HTR-8/SVneo (cell line): Measurements from ENCODE around the gene COL6A6.

ENCODE experiments used
- DNase-seq: peaks from one replicate; pipeline ENCODE4 v3.0.0; 2011; ENCODE audit warnings: low spot score, mixed read lengths; ENCODE audit not compliant: insufficient read length
- FAIRE-seq: peaks from 2 replicates; lab custom pipeline; 2011; peaks lifted over from hg19 to GRCh38; lab: Jason Lieb, UNC

COL6A6 gene, protein sequence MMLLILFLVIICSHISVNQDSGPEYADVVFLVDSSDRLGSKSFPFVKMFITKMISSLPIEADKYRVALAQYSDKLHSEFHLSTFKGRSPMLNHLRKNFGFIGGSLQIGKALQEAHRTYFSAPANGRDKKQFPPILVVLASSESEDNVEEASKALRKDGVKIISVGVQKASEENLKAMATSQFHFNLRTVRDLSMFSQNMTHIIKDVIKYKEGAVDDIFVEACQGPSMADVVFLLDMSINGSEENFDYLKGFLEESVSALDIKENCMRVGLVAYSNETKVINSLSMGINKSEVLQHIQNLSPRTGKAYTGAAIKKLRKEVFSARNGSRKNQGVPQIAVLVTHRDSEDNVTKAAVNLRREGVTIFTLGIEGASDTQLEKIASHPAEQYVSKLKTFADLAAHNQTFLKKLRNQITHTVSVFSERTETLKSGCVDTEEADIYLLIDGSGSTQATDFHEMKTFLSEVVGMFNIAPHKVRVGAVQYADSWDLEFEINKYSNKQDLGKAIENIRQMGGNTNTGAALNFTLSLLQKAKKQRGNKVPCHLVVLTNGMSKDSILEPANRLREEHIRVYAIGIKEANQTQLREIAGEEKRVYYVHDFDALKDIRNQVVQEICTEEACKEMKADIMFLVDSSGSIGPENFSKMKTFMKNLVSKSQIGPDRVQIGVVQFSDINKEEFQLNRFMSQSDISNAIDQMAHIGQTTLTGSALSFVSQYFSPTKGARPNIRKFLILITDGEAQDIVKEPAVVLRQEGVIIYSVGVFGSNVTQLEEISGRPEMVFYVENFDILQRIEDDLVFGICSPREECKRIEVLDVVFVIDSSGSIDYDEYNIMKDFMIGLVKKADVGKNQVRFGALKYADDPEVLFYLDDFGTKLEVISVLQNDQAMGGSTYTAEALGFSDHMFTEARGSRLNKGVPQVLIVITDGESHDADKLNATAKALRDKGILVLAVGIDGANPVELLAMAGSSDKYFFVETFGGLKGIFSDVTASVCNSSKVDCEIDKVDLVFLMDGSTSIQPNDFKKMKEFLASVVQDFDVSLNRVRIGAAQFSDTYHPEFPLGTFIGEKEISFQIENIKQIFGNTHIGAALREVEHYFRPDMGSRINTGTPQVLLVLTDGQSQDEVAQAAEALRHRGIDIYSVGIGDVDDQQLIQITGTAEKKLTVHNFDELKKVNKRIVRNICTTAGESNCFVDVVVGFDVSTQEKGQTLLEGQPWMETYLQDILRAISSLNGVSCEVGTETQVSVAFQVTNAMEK (N-terminal part only)

DNA sequence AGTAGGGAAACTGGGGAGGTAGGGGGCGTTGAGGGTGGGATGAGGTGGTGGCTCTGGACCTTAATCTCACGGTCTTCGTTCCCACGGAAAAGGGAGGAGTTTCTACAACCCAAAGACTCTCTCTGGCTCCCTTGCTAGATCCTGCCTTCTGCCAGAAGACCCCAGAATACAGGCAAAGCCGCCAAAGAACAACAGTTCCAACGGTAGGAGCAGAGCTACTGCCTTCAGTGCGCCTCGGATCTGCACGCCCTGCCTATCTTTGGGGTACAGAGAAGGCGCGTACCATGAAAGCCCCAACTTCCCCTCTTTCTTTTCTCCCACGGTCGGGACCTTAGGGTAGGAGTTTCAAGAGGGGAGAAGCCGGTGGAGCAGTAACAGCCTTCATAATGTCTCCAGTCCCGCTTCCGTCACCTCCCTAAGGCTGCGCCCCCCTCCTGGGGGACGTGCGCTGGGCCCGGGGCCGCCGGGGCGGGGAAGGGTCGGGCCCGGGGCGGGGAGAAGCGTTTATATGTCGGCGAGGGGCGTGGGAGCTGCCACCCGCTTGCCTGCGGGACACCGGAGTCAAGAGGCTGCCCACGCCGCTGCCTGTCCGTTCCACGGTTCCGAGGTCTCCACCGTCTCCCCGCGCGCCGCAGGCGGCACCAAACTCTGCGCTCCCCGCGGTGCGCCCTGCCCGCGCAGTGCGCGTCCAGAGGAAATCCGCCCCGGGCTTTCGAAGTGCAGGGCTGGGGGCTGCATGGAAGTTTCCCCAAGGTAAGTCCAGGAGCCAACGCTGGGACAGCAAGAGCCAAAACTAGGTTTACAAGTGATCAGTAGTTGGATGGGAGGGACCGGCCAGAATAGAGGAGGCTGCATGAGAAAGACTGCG, at the start of gene COL6A6:
Gene COL6A6 (plus strand): TSS at position 533 of the 868 bp plus-strand sequence. CDS start 43,188 bp downstream, outside the sequence.
- FAIRE-seq = no peak
- no peak for DNase-seq

DNA sequence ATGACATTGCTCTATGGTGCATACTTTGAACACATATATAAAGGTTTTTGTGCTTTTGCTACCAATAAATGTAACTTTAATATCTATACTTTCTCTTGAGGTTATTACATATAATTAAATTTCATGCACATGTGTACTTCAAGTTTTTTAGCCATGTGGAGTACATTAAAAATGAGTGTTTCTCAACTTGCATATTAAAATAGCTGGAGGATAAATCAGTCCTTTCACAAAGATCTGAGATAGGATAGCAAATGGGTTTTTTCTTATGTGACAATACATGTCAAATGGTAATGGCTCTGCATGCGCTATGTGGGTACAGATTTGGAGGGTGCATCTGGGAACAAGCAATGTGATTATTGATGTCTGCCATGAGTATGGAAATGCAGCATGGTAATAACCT, 48.7 kb upstream of the COL6A6 start:
- FAIRE-seq (no peak), DNase-seq (no peak)

DNA sequence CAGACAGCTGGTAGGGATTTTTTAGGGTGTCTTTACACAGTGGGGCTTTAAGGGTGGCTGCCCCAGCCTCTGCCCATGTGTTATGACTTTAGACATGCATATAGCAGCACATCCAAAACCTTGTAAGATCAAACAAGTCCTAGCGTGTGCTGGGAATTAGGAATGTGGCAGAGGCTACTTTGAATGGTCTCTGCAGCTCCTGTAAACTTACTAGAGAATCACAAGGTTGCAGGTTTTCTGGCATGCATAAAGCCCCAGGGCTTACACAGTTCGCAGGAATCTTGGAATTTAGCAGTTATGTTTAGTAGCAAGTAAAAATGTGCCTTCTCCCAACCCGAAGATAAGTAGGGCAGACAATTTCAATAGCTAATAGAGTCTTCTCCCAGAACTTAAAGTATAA, 46.9 kb upstream of the COL6A6 start:
- DNase-seq (no peak), FAIRE-seq (no peak)

DNA sequence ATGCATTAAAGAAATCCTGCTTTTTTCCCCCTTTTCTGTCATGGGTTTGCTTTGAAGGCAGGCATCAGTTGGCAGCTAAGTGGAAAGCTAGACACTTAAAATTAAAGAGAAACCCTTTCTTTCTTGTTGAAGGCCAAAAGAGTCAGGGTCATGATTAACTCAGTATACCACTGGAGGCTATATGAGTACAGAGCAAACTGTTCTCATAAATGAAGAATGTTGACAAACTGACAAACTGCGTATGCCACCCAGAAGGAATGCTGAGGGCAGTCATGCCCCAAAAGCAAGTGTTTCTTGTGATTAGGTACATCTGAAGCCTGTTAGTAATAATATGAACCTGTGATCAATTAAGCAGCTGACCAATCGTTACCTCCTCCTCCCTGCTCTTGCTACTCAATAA, 43.6 kb upstream of the COL6A6 start:
- FAIRE-seq (no peak), DNase-seq (no peak)

DNA sequence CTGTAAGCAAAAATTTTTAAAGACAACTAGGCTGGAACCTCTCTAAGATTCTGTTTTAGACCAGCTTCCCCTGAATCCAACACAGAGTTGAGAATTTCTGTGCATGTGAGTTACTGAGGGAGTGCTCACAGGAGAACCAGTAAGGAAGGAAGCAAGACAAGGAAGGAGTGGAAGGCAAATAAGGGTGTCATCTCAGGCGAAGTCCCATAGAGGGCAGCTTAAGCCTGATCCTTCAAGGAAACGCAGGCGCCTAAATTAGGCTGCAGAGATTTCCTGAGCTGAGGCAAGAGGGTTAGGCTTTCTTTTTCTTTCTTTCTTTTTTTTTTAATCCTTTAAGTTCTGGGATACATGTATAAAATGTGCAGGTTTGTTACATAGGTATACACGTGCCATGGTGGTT, 36.2 kb upstream of the COL6A6 start:
- DNase-seq (no peak), FAIRE-seq (no peak)

DNA sequence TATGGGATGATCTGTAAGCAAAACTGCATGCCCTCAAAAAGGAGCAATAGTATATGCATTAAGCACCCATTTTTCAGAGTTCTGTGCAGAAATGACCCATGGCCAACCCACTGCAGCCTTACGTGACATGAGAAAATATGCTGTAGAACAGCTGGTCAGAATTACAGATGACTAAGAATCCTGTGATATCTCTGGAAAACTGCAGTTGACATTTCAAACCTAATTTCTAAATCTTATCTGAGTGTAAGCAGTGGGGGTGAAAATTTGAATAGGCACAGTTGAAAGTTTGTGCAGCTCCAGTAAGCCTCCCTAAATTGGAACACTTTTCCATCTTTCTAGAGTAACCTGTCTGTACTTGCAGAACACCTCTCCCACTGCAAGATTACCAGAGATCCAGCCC, 28.7 kb upstream of the COL6A6 start:
- DNase-seq (no peak), FAIRE-seq (no peak)

DNA sequence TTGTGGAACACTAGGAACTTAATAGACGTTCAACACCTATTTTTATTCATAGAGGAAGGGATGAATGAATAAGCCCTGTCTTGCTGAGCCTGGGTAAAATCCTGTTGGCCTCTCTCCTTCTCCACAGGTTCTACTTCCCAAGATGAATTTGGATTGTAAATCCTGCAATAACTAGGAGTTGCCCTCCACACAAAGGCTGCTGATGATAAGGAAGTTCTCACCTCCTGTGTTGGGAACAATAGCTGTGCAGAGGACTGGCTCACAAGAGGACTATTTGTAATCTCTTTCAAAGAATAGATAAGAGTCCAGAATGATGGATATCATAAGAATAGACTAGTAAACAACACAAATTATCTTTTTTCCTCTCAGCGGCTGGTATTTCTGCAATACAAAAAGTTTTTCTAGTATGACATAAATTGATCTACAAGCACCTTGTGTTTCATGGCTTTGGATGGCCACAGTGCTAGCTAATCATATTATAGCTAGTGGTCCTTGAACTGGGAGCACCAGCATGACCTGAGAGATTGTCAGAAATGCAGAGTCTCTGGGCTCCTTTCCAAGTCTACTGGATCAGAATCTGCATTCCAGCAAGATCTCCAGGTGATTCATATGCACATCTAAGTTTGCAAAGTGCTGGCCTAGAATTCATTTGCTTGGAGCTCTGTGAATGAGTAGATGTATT, 28.1 kb upstream of the COL6A6 start:
- DNase-seq (no peak), FAIRE-seq (no peak)

DNA sequence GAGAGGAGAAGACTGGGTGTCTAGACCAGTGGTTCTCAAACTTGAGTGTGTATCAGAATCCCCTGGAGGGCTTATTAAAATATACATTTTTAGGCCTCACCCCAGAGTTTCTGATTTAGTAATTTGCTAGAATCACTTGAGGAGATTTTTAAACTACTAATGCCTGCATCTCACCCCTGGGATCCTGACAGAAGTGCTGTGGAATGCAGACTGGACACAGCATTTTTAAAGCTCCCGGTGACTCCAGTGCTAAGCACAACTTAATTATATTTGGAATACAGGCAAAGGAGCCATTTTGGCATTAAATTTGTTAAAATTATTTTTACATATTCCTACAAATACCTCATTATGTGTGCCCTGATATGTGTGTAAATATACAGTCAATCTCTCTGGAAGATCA, 26.7 kb upstream of the COL6A6 start:
- FAIRE-seq (no peak), DNase-seq (no peak)

DNA sequence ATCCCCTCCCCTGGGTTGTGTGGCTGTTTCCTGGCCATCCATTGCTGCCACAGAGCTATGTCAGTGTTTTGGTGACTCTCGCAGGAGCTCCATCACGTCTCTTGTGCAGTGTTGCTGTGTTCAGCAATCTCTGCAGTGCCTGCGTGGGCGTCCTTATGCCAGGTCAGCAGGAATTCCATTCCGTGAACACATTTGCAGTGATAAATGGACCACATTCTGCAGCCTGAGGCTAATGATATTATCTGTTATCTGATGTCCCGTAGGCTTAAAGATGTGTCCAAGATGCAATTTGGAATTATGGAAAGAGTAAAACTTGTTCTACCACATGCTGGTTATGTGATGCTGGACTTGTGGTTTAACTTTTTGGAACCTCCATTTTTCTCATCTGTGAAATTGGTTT, 25.5 kb upstream of the COL6A6 start:
- FAIRE-seq = no peak

DNA sequence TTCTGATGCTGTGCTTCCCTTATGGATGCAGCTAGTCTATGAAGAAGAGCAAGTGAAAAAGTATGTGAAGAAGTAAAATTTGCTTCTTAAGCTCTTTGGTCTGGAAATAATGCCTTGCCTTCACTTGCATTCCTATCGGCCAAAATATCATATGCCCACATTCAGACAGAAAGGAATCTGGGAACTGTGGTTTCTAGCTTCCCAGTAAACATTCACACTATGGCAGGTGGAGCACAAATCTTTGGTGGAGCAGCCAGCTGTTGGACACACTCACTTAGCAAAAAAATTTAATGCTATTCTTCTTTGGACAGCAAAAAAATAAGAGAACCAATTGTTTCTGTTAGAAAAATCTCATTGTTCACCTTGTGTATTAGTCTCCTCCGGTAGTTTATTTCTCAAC, 12.3 kb upstream of the COL6A6 start:
- FAIRE-seq (no peak), DNase-seq (no peak)

More for the DNA sequence above, 25.5 kb upstream of the COL6A6 start:
- no peak for DNase-seq

DNA sequence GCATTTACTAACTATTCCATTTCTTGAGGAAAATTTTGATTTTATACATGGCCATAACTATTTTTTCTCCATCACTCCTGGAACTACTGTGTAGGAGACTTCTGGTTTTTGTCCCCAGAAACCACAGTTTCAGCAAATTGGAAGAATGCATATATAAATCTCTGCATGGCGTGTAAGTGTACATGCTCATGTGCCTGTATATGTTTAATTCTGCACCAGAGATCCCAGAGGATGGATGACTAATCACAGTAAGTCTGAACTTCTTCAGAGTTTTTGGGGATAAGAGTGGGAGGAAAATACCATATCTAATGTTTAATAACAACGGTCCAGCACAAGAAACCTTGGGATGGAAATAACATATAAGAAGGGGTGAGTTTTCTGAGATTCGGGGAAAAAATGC, 10.9 kb upstream of the COL6A6 start:
- no peak for DNase-seq
- no peak for FAIRE-seq

DNA sequence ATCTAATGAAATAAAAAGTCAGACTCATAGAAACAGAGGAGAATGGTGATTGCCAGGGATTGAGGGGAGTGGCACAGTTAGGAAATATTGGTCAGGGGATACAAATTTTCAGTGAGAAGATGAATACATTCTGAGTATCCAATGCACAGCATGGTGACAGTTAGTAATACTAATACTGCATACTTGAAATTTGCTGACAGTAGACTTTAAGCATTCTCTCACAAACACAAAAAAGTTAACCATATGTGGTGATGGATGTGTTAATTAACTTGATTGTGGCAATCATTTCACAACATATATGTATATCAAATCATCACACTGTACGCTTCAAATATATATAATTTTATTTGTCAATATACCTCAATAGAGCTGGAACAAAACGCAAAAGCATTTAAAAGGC, 9.2 kb upstream of the COL6A6 start:
- FAIRE-seq (no peak), DNase-seq (no peak)

DNA sequence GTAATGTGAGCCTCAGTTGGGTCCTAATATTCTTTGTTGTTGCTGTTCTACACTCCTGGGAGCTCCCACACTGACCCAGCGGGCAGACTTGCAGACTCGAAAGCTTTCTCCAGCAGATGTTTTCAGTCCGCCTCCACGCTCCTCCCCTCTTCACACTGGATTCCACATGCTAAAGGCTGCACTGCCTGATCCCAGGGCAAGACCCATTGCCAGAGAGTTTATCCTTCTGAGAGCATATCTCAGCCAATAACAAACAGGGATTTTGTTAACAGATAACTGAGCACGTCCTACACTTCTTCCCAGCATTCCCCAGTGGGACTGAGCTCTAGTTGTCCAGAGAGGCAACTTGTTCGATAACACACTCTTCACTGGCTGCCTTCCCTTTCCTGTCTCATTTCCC, 8.0 kb upstream of the COL6A6 start:
- no peak for DNase-seq
- no peak for FAIRE-seq

DNA sequence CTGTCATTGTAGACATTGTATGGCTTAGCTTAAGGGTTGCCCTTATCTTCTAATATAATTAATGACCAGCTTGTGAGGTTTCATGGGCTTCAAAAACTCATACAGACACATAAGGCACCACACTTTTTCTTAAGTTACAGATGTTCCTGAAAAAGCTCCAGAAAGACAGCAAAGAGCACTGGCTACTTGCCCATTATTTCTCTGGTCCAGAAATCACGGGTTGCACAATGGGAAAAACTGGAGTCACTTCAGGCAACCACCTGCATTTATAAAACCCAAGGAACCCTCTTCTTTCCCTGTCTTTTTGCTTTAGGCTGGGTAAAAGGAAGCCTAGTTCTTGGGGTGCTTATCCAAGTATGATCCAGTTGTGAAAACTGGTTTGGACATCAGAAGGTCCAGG, 2.3 kb upstream of the COL6A6 start:
- no peak for FAIRE-seq

DNA sequence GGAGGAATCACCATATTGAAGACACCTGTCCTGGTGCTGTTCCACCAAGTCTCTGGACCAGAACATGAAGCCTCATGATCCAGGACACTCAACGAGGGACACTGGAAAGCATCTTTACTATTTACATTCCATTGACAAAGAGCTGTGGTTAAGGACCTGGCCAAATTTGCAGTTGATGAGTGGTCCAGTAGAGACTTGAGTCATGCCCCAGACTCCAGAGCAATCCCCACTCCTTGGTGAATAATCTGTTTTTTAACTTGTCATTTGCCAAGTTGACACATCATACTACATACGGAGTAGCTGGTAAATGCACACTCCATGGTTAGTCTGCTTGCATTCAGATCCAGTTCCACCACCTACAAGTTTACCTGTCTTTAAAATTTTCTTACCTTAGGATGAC, 1.2 kb upstream of the COL6A6 start:
- DNase-seq (no peak), FAIRE-seq (no peak)

More for the DNA sequence above, 2.3 kb upstream of the COL6A6 start:
- DNase-seq = no peak

DNA sequence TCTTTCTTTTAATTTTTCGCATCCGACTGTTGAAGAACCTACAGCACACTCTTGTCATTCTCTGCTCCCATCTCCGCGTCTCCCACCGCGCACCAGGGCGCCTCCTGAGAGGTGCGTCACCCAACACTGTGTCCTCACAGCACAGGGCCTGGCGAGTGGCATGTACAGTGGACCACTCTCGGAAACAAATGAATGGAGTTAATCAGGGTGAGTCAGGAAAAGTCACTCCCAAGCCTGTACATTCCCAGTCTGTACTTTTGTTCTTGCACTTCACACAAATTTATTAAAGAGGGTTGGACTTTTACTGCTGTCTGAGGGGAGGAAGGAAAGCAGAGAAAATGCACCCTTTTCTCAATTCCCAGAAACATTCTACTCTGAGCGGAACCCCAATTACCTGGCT, 625 bp downstream of the COL6A6 start:
- no peak for DNase-seq
- FAIRE-seq = no peak

DNA sequence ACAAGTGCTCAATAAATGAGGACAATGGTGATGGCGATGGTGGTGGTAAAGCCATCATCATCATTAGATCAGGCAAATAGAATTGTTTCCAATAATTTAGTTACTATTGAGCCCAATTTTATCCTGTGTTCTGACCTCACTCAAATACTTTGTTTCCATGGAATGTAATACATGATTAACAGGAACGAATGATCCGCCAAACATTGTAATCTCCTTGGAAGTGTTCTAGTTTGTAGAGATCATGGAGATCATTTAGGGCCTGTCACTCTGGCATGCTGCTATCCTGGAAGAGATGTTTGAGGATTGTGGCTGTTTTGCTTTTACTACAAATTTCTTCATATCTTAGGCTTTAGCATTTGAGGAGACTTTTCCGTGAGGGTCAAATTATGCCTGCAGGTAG, 2.8 kb downstream of the COL6A6 start:
- no peak for DNase-seq

DNA sequence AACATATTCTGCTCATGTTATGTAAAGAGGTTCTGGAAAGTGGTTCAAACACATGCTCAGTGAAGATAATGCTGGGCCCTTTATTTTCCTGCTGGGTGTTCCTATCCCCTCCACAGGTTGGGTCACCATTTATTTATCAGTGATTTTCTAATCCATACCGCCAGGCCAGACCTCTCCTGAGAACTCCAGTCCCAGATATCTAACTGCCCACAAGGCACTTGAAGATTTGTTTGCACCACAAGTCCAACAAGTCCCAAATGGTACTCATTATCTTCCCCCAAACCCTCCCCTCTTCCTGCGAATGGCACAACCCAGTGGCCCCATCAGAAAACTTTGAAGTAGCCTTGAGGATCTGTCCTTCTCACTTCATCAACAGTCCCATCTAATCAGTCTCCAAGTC, 5.4 kb downstream of the COL6A6 start:
- DNase-seq (no peak), FAIRE-seq (no peak)

More for the DNA sequence above, 2.8 kb downstream of the COL6A6 start:
- FAIRE-seq = no peak

DNA sequence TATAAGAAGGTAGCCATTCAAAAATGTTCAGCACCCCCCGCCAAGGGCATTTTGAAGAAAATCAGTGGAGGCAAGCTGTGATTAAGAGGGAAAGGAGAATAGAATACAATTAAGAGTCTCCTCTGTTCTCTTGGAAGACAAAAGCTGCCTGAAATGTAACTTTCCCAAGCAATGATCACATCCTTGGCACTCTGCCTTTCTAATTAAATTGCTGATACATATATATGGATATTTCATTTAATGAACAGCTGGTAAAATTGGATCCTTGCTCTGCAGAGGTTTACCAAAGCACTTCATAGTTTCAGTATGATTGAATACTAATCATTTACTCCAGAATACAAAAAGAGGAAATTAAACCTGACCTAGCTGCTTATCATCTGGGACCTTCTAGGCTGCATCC, 10.4 kb downstream of the COL6A6 start:
- DNase-seq (no peak), FAIRE-seq (no peak)
